ENCODE measurements around the gene NXF3.
"Not testable (repeated sequence)": the region's sequence is repeated elsewhere in the genome, so short reads cannot be mapped to it uniquely, and the experiment has no call there.

NXF3 gene

GRCh38 chrX:103063918-103064434, 29.0 kb downstream of the NXF3 start, which contains the start of gene BEX1:
Gene BEX1 (minus strand): TSS chrX:103064171. CDS start chrX:103063274, 897 bp downstream.
- TF ChIP-seq CTCF (IDR thresholded peaks at IDR 0.05; ENCODE audit: low read length, missing control alignments), result no peak
- H3K4me3 ChIP-seq (replicated peaks; ENCODE audit: low read depth, low read length), result peak within 1 kb of the TSS; percentile 46
- DNase-seq (ENCODE audit: low read depth), result peak; percentile 65

- no peak for TF ChIP-seq CTCF (IDR thresholded peaks at IDR 0.05; ENCODE audit: low read length, missing control alignments)
- H3K4me3 ChIP-seq (replicated peaks; ENCODE audit: low read depth, low read length), result peak overlapping the region; percentile 46
- DNase-seq (ENCODE audit: low read depth), result peak; percentile 55
These were observed 29.6 kb downstream of the NXF3 start for GRCh38 chrX:103063191-103063845.

GRCh38 chrX:103061486-103061885, 31.5 kb downstream of the NXF3 start:
- TF ChIP-seq CTCF (IDR thresholded peaks at IDR 0.05; ENCODE audit: low read length, missing control alignments), result no peak
- H3K4me3 ChIP-seq (replicated peaks; ENCODE audit: low read depth, low read length), result no peak overlapping the region
- no peak for DNase-seq (ENCODE audit: low read depth)

GRCh38 chrX:103056902-103057301, 36.0 kb downstream of the NXF3 start:
- no peak overlapping the region for H3K4me3 ChIP-seq (replicated peaks; ENCODE audit: low read depth, low read length)
- no peak for DNase-seq (ENCODE audit: low read depth)
- TF ChIP-seq CTCF (IDR thresholded peaks at IDR 0.05; ENCODE audit: low read length, missing control alignments), result no peak

GRCh38 chrX:103052625-103053024, 40.3 kb downstream of the NXF3 start:
- no peak overlapping the region for H3K4me3 ChIP-seq (replicated peaks; ENCODE audit: low read depth, low read length)
- no peak for DNase-seq (ENCODE audit: low read depth)
- TF ChIP-seq CTCF (IDR thresholded peaks at IDR 0.05; ENCODE audit: low read length, missing control alignments), result no peak

- no peak for DNase-seq (ENCODE audit: low read depth)
- TF ChIP-seq CTCF (IDR thresholded peaks at IDR 0.05; ENCODE audit: low read length, missing control alignments), result no peak
These were observed 41.6 kb downstream of the NXF3 start for GRCh38 chrX:103051260-103051789.

GRCh38 chrX:103033371-103033770, 59.6 kb downstream of the NXF3 start:
- DNase-seq (ENCODE audit: low read depth); H3K4me3 ChIP-seq (replicated peaks; ENCODE audit: low read depth, low read length): not testable (repeated sequence)

More at GRCh38 chrX:103051260-103051789, 41.6 kb downstream of the NXF3 start:
- no peak overlapping the region for H3K4me3 ChIP-seq (replicated peaks; ENCODE audit: low read depth, low read length)

Measured in fibroblast of pulmonary artery (primary cell).